ENCODE measurements around the gene SLCO4A1. TPM values are rescaled to one million over a fixed set of nuclear protein-coding genes. Genes with fewer than 3 reads are reported as not detected.

Gene SLCO4A1
- total and polyA plus RNA-seq, 2 donors (not counting 1 experiment from before 2014, with no cell fraction given), result 2.1 to 79.5 TPM

GRCh38 chr20:62592506-62593177, 49.7 kb upstream of the SLCO4A1 start:
- H3K4me3 Mint-ChIP-seq, result no peak overlapping the region
- no peaks in the 10 kb centered on the region for H3K36me3 ChIP-seq (replicated peaks in 1 of 2; ENCODE audit: control extremely low read depth in 1 of 2, control insufficient read depth in 1 of 2, extremely low read depth in 1 of 2, insufficient read depth in 2 of 2, low read length in 1 of 2)

DNA sequence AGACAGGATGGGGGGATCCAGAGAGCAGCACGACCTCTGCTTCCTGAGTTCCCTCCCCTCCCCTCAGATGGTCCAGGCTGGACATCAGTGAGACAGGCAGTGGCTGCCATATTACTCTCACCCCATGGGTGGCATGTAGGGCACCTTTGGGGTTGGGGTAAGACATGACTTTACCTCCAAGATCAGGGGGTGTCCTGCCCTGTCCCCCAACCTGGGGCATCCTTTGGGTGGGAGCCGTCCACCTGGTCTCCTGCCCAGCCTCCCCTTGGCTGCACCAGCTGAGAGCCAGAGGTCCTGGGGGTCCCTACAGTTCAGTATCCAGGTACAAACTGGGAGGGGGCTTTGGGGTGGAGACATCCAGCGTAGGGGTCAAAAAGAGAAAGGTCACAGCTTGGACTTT, 48.7 kb upstream of the SLCO4A1 start:
- intact Hi-C loops (cut with micrococcal nuclease), result no loop called here
- ChIA-PET CTCF (no interaction called here), POLR2A (no interaction called here)
- no peak overlapping the region for H3K27ac Mint-ChIP-seq
- ATAC-seq (ENCODE audit: low read depth) (no peak), DNase-seq (no peak)
- H3K4me3 ChIP-seq (ENCODE audit: control extremely low read depth in 1 of 5, extremely low read depth in 1 of 5, insufficient read depth in 1 of 5, low read depth in 2 of 5, low read length in 4 of 5), result no peak overlapping the region
- H3K9me3 ChIP-seq (ENCODE audit: control extremely low read depth in 1 of 3, control insufficient read depth in 2 of 3, insufficient read depth in 1 of 3, low read length in 2 of 3), result peaks cover 0 to 16% (median 0%) of the 10 kb centered on the region in 3 donors
- no peak overlapping the region for H3K4me3 Mint-ChIP-seq
- H3K9ac ChIP-seq (ENCODE audit: low read length), result no peak overlapping the region
- peaks cover 0 to 24% (median 6%) of the 10 kb centered on the region in 4 experiments for H3K27me3 ChIP-seq (replicated peaks in 1 of 4; ENCODE audit: control extremely low read depth in 1 of 4, control insufficient read depth in 3 of 4, insufficient read depth in 4 of 4, low read length in 3 of 4)
- no peaks in the 10 kb centered on the region for H4K20me1 ChIP-seq (ENCODE audit: control insufficient read depth, insufficient read depth, low read length, poor library complexity, severe bottlenecking)
- WGBS (ENCODE audit: insufficient coverage), result 100% methylated on average over 2 of the region's 3 CpGs
- no peaks in the 10 kb centered on the region for H3K9me3 Mint-ChIP-seq (ENCODE audit: insufficient read depth)
- H3K27ac ChIP-seq (ENCODE audit: low read length in 2 of 2), result no peak overlapping the region
- H3K36me3 ChIP-seq (replicated peaks in 1 of 2; ENCODE audit: control extremely low read depth in 1 of 2, control insufficient read depth in 1 of 2, extremely low read depth in 1 of 2, insufficient read depth in 2 of 2, low read length in 1 of 2), result no peaks in the 10 kb centered on the region
- TF ChIP-seq, protein P1, sequence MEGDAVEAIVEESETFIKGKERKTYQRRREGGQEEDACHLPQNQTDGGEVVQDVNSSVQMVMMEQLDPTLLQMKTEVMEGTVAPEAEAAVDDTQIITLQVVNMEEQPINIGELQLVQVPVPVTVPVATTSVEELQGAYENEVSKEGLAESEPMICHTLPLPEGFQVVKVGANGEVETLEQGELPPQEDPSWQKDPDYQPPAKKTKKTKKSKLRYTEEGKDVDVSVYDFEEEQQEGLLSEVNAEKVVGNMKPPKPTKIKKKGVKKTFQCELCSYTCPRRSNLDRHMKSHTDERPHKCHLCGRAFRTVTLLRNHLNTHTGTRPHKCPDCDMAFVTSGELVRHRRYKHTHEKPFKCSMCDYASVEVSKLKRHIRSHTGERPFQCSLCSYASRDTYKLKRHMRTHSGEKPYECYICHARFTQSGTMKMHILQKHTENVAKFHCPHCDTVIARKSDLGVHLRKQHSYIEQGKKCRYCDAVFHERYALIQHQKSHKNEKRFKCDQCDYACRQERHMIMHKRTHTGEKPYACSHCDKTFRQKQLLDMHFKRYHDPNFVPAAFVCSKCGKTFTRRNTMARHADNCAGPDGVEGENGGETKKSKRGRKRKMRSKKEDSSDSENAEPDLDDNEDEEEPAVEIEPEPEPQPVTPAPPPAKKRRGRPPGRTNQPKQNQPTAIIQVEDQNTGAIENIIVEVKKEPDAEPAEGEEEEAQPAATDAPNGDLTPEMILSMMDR (IDR thresholded peaks at IDR 0.05), result no peak
- peaks cover 4 to 7% of the 10 kb centered on the region in 2 donors for H3K4me1 ChIP-seq (ENCODE audit: control insufficient read depth in 2 of 2, insufficient read depth in 2 of 2, low read length in 2 of 2)
- peaks cover 26% of the 10 kb centered on the region for H3K27me3 Mint-ChIP-seq
- no peak overlapping the region for H3K4me2 ChIP-seq (replicated peaks; ENCODE audit: low read depth, low read length, poor library complexity, severe bottlenecking)
- H3K4me1 Mint-ChIP-seq, result peaks cover 16% of the 10 kb centered on the region
- no peaks in the 10 kb centered on the region for H3K79me2 ChIP-seq (ENCODE audit: control insufficient read depth, insufficient read depth, low read length)
- H2AFZ ChIP-seq (ENCODE audit: insufficient read depth, low read depth, low read length, poor library complexity, severe bottlenecking), result no peak overlapping the region

More at GRCh38 chr20:62592506-62593177, 49.7 kb upstream of the SLCO4A1 start:
- no peak overlapping the region for H3K4me2 ChIP-seq (replicated peaks; ENCODE audit: low read depth, low read length, poor library complexity, severe bottlenecking)
- TF ChIP-seq, protein P1 (IDR thresholded peaks at IDR 0.05), result no peak
- no peak for TF ChIP-seq EZH2 (IDR thresholded peaks at IDR 0.05; ENCODE audit: borderline replicate concordance, insufficient read depth, low read depth, low read length, poor library complexity, severe bottlenecking)
- H3K9ac ChIP-seq (ENCODE audit: low read length), result no peak overlapping the region
- peaks cover 0 to 3% of the 10 kb centered on the region in 2 donors for H3K4me1 ChIP-seq (ENCODE audit: control insufficient read depth in 2 of 2, insufficient read depth in 2 of 2, low read length in 2 of 2)
- no peaks in the 10 kb centered on the region for H4K20me1 ChIP-seq (ENCODE audit: control insufficient read depth, insufficient read depth, low read length, poor library complexity, severe bottlenecking)
- DNase-seq (no peak), ATAC-seq (ENCODE audit: low read depth) (no peak)
- Mint-ChIP-seq H3K4me1 (peaks cover 6% of the 10 kb centered on the region), H3K27me3 (peaks cover 26% of the 10 kb centered on the region), H3K27ac (no peak overlapping the region), H3K9me3 (ENCODE audit: insufficient read depth) (no peaks in the 10 kb centered on the region)
- H3K4me3 ChIP-seq (ENCODE audit: control extremely low read depth in 1 of 5, extremely low read depth in 1 of 5, insufficient read depth in 1 of 5, low read depth in 2 of 5, low read length in 4 of 5), result no peak overlapping the region
- CTCF ChIA-PET, result no interaction called here
- POLR2A ChIA-PET, result no interaction called here
- peaks cover 0 to 31% (median 6%) of the 10 kb centered on the region in 4 experiments for H3K27me3 ChIP-seq (replicated peaks in 1 of 4; ENCODE audit: control extremely low read depth in 1 of 4, control insufficient read depth in 3 of 4, insufficient read depth in 4 of 4, low read length in 3 of 4)
- intact Hi-C loops (cut with micrococcal nuclease), result no loop called here
- H2AFZ ChIP-seq (ENCODE audit: insufficient read depth, low read depth, low read length, poor library complexity, severe bottlenecking), result no peak overlapping the region
- no peak overlapping the region for H3K27ac ChIP-seq (ENCODE audit: low read length in 2 of 2)
- H3K9me3 ChIP-seq (ENCODE audit: control extremely low read depth in 1 of 3, control insufficient read depth in 2 of 3, insufficient read depth in 1 of 3, low read length in 2 of 3), result peaks cover 0 to 12% (median 0%) of the 10 kb centered on the region in 3 donors
- 74% methylated on average over 10 of the region's 11 CpGs for WGBS (ENCODE audit: insufficient coverage)
- H3K79me2 ChIP-seq (ENCODE audit: control insufficient read depth, insufficient read depth, low read length), result no peaks in the 10 kb centered on the region

Data from B cell (primary cell).